GM21390 (cell line): ENCODE data around the gene GPR65.
A peak's percentile ranks its signal among the peaks of the same experiment; 100 is the strongest.
"Not testable (repeated sequence)": the region's sequence is repeated elsewhere in the genome, so short reads cannot be mapped to it uniquely, and the experiment has no call there.

Experiments
- ATAC-seq: cut with Tn5 transposase; IDR thresholded peaks from one replicate; pipeline ENCODE4 v1.9.1; 2021; ENCODE audit not compliant: unreplicated experiment

Gene GPR65

GRCh38 chr14:88003425-88003824, 1.5 kb upstream of the GPR65 start:
- no peak for ATAC-seq

- ATAC-seq, result no peak
These were observed 364 bp upstream of the GPR65 start for GRCh38 chr14:88004506-88005036.

DNA sequence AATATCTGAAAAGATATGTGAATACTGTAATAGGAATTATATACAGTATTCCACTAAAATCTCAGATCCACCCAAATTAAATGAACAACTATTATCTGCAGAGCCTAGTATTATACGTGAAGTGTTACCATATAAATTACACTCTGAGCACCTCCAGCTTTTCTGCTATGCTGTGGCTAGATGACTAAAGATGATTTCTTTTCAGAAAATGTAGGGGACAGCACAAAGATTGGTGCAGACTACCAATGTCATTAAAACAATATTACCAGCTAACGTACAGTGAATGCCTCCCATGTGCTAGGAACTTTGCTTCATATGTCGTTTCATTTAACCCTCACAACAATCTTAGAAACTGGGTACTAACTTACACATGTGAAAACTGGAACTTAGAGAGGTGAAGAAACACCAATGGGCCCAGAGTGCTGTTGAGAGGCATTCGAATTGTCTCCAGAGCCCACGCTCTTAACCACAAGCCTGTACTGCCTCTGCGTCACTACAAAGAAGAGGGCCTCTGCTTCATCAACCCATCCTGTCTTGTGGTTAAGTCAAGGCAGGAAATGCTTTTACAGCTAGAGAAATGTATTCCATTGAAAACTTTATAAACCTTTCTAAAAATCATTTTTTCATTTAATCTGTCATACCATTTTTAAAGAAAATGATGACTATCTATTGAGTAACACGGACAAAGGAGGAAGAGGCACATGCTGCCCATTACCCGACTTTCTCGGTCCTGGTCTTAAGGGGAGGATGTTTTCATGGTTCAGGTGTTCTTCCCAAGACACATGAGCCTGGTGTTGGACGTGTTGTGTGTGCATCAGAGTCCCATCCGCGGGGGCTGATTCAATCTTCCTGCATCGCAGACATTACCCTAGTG, 1.3 kb downstream of the GPR65 start:
- ATAC-seq, result peak; percentile 93

DNA sequence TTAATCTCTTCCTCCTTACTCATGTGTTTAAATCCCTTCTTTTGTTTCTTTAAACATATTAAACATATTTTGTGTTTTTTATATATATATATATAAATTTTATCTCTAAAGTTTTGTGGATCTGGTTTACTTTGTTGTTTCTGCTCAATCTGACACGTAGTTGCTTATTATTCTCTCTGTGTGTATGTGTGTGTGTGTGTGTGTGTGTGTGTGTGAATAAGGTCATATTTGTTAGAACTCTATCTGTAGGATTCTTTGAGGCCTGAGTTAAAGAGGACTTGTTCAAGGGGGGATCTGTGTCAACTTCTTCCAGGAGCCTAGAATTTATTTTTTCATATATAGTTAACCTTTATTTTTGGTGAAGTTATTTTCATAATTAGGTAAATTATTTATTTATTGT, 2.7 kb downstream of the GPR65 start:
- no peak for ATAC-seq

DNA sequence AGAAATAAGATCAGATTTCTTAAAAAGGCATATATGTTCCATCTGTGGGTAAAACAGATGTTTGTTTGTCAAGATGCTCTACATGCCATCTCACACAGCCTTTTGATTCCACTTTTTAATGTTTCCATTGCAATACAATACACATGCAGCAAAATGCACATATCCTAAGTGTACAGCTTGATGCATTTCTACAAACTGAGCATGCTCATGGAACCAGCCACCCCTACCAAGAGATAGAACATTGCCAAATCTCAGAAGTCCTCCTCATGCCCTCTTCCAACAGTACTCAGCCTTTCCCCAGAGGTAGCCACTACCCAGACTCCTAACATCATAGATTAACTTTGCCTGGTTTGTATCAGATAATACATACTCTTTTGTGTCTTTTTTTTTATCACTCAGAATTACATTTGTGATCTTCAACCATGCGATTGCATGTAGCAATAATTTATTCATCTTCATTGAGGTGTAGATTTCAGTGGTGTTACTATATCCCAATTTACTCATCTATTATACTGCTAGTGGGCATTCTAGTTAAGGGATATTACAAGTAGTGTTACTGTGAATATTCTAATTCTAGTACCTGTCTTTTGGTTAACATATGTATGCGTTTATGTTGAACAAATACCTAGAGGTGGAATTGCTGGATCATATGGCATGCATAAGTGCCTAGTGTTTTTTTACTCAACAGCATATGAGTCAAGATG, 3.3 kb downstream of the GPR65 start:
- no peak for ATAC-seq

DNA sequence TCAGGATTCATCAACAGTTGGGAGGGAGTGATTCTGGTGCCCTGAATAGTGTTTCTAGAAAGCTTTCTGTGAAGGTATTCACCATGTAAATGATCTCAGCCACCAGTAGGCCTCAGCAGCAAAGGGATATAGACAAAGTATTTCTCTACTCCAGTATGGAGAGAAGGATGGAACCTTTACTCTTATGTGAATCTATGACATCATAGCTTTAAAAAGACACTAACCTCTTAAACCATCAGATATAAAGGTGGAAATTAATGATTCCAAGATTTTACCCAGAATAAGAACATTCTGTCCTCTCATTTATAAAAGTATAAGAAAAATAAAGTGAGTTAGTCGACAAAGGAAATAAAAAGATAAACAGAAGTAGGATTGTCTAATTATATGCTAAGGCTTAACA, 4.6 kb downstream of the GPR65 start:
- no peak for ATAC-seq

DNA sequence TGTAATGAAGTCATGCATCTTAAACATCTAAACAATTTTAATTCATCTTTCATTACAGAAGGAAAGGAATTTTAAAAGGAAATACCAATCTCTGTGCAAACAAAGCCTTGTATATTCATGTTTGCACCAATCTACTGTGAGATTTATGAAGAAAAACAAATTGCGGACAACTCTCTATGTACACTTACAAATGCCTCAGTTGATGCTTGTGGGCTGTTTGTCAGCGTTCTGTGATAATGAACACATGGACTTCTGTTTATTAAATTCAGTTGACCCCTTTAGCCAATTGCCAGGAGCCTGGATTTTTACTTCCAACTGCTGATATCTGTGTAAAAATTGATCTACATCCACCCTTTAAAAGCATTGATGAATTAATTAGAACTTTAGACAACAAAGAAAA, 5.4 kb downstream of the GPR65 start:
- no peak for ATAC-seq

- no peak for ATAC-seq
These were observed 7.6 kb downstream of the GPR65 start for GRCh38 chr14:88012495-88012894.

- ATAC-seq, result peak; percentile 97
These were observed 8.9 kb downstream of the GPR65 start for GRCh38 chr14:88013750-88014349.

GRCh38 chr14:88016768-88017167, 11.8 kb downstream of the GPR65 start:
- ATAC-seq, result no peak

DNA sequence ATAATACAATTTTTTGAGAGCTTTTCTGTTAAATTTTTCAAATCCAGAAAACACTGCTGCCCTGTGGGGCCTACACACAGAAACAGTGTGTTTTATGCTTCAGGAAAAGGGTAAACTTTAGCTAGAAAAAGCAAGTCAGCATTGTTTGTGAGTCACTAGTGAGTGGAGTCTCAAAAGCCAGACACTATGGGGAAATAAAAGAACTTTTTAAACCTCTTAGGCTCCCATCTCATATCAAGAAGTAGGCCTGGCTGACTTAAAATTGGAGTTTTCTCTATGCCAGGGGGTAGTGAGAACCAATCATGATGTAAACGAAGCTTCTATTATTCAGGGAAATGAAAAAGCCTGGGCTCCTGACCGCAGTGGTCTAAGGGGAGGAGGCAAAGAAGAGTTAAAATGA, 12.6 kb downstream of the GPR65 start:
- no peak for ATAC-seq

DNA sequence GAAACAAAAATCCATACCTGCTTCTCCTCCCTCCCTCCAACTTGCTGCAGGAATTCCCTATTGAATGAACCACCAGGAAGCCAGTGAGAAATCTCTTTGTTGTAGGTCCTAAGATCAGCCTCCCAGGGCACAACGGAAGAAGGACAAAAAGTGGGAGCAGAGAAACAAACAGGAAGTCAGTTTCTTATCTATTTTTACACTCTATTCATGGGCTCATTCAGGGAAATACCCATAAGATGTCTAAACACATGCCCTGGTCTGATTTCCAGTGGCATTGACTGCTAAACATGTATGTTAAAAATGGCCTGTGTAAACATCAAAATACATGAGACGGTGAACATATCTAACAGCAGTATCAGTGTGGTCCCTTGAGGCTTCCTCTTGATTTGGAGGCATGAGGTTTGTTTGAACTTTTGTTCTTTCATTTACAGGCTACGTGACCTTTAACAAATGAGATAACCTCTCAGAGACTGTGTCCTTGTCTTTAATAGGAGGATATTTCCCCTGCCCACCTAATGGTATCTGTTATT, 18.8 kb downstream of the GPR65 start:
- no peak for ATAC-seq

DNA sequence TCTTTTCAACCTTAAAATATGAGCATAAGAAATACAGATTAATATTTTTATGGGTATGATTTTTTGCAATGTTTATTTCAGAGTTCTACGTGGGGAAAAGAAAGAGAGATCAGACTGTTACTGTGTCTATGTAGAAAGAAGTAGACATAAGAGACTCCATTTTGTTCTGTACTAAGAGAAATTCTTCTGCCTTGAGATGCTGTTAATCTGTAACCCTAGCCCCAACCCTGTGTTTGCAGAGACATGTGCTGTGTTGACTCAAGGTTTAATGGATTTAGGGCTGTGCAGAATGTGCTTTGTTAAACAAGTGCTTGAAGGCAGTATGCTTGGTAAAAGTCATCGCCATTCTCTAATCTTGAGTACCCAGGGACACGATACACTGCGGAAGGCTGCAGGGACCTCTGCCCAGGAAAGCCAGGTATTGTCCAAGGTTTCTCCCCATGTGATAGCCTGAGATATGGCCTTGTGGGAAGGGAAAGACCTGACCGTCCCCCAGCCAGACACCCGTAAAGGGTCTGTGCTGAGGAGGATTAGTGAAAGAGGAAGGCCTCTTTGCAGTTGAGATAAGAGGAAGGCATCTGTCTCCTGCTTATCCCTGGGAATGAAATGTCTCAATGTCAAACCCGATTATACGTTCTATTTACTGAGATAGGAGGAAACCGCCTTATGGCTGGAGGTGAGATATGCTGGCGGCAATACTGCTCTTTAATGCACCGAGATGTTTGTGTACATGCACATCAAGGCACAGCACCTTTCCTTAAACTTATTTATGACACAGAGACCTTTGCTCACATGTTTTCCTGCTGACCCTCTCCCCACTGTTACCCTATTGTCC, 19.5 kb downstream of the GPR65 start:
- ATAC-seq, result not testable (repeated sequence)

- no peak for ATAC-seq
These were observed 20.4 kb downstream of the GPR65 start for GRCh38 chr14:88025313-88025712.

GRCh38 chr14:88026890-88027289, 22.0 kb downstream of the GPR65 start:
- ATAC-seq, result no peak

- ATAC-seq, result no peak
These were observed 24.6 kb downstream of the GPR65 start for GRCh38 chr14:88029500-88029899.

- ATAC-seq, result no peak
These were observed 25.1 kb downstream of the GPR65 start for GRCh38 chr14:88030079-88030478.

DNA sequence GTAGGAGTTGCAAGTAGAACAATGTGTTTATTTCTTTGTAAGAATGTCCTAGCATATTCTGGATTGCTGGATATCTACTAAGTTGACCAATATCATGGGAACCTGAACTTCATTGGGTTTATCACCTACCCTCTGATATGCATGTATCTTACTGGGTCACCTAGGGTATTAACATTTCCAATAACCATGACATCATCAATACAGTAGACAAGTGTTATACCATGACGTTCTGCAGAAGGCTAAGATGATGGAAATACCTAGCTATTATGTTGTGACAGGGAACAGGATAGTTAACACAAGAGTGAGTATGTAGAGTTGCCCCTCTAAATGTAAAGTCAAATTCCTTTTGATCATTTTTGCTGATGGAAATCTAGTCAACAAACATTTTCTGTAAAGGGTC, 26.0 kb downstream of the GPR65 start:
- no peak for ATAC-seq

GRCh38 chr14:88032373-88032772, 27.4 kb downstream of the GPR65 start:
- ATAC-seq, result no peak

DNA sequence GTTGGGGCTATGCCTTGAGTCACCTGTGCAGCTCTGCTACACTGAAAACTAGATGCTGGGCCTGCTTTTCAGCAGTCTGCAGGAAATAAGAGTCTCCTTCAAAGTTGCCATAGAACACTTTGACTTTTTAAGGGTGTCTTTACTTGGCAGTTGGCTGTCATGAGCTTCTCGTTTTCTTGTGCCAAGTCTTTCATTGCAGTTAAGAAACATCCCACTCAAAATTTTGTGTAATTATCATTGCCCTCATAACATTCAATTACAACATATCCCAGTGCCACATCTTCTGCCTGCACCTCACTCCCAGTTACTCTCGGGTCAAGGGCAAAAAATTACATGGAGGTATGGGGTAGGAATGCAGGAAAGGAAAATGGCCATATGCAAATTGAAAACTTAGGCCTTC, 29.1 kb downstream of the GPR65 start:
- ATAC-seq, result no peak

- no peak for ATAC-seq
These were observed 31.5 kb downstream of the GPR65 start for GRCh38 chr14:88036422-88036821.
